BLaER1 treated with 17β-estradiol and CSF1 and Interleukin-3, amounts not matched to agents 10 nM and 100 nM (cell line): ENCODE measurements around the gene ATOX1.

ENCODE experiments used
- H3K27ac ChIP-seq, 11 experiments: shearing (Covaris generic); formaldehyde crosslinking; 2 replicates each; pipeline ENCODE4 v1.8.1; 2022
- H3K27me3 ChIP-seq, 11 experiments: shearing (Covaris generic); formaldehyde crosslinking; 2 replicates each; pipeline ENCODE4 v1.8.1; 2022
- H3K36me3 ChIP-seq, 11 experiments: shearing (Covaris generic); formaldehyde crosslinking; 2 replicates each; pipeline ENCODE4 v1.8.1; 2022
- H3K4me1 ChIP-seq, 10 experiments: shearing (Covaris generic); formaldehyde crosslinking; 2 replicates each; pipeline ENCODE4 v1.8.1; 2022
- H3K4me2 ChIP-seq, 11 experiments: shearing (Covaris generic); formaldehyde crosslinking; 2 replicates each; pipeline ENCODE4 v1.8.1; 2022
- H3K4me3 ChIP-seq, 10 experiments: shearing (Covaris generic); formaldehyde crosslinking; 2 replicates each; pipeline ENCODE4 v1.8.1; 2022
- H3K9ac ChIP-seq, 11 experiments: shearing (Covaris generic); formaldehyde crosslinking; 2 replicates each; pipeline ENCODE4 v1.8.1; 2022
- H3K9me3 ChIP-seq, 11 experiments: shearing (Covaris generic); formaldehyde crosslinking; replicated peaks in 1 of 11; 2 replicates each; pipeline ENCODE4 v1.8.1; 2022
- H4K20me1 ChIP-seq, 11 experiments: shearing (Covaris generic); formaldehyde crosslinking; 2 replicates each; pipeline ENCODE4 v1.8.1; 2022
- Cebpa-rat ChIP-seq, 11 experiments: shearing (Covaris generic); IDR thresholded peaks; 2 replicates each; pipeline ENCODE4 v1.8.1; 2022

The ATOX1 gene

DNA sequence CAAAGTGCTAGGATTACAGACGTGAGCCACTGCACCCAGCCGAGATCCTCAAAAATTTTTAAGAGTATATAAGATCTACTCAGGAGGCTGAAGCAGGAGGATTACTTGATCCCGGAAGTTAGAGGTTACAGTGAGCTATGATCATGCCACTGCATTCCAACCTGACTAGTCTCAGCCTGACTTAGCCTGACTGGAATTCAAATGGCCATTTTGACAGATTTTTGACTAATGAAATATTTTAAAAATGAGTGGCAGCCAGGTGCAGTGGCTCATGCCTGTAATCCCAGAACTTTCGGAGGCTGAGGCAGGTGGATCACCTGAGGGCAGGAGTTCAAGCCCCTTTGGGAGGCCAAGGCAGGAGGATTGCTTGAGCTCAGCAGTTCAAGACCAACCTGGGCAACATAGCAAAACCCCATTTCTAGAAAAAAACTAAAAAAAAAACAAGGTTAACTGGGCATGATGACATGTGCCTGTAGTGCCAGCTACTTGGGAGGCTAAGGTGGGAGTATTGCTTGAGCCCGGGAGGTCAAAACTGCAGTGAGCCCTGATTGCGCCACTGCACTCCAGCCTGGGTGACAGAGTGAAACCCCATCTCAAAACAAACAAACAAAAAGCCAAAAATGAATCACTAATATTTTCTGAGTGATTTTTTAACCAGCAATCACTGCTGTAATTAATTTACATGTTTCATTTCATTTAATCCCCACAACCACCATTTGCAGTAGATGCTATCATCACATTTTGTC, 16.6 kb downstream of the ATOX1 start:
- Histone ChIP-seq H3K9ac (peak overlapping the region in 1 of 11 experiments; percentile 5; a peak in 1 of 22 replicates), H3K36me3 (peaks cover 34 to 78% (median 46%) of the 10 kb centered on the region in 11 experiments; a peak in 20 of 22 replicates), H3K27ac (no peak overlapping the region), H3K4me3 (no peak overlapping the region), H3K9me3 (no peaks in the 10 kb centered on the region), H4K20me1 (peaks cover 0 to 46% (median 21%) of the 10 kb centered on the region in 11 experiments; a peak in 14 of 22 replicates), H3K4me2 (no peak overlapping the region), H3K27me3 (no peaks in the 10 kb centered on the region), H3K4me1 (peaks cover 25 to 52% (median 31%) of the 10 kb centered on the region in 10 experiments)
- no peak for TF ChIP-seq Cebpa-rat (IDR thresholded peaks at IDR 0.05)

DNA sequence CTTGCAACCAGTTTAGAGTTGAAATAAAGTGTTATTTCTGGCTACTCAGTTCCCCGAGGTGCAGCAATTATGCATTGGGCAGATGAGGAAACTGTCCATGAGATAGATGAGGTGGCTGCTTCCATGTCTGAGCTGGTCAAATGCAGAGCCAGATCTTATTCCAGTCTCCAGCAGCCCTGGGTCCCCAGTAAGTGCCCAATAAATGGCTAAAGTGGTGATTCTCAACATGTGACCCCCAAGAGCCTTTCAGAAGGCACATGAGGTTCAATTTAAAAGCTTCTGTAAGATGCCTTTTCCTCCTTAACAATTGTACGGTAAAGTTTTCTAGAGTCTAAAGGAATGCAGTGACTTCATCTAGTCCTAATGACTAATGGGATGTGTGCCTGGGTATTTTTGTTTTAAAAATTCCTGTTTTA, 17.5 kb downstream of the ATOX1 start:
- peaks cover 16 to 43% (median 22%) of the 10 kb centered on the region in 10 experiments for H3K4me1 ChIP-seq
- no peak for TF ChIP-seq Cebpa-rat (IDR thresholded peaks at IDR 0.05)
- H4K20me1 ChIP-seq, result peaks cover 0 to 37% (median 14%) of the 10 kb centered on the region in 11 experiments; a peak in 14 of 22 replicates
- H3K27ac ChIP-seq, result no peak overlapping the region
- no peaks in the 10 kb centered on the region for H3K9me3 ChIP-seq
- no peak overlapping the region; a peak in 1 of 22 replicates for H3K4me2 ChIP-seq
- peaks cover 32 to 83% (median 41%) of the 10 kb centered on the region in 11 experiments; a peak in 20 of 22 replicates for H3K36me3 ChIP-seq
- H3K9ac ChIP-seq, result no peak overlapping the region
- H3K4me3 ChIP-seq, result no peak overlapping the region
- no peaks in the 10 kb centered on the region for H3K27me3 ChIP-seq

DNA sequence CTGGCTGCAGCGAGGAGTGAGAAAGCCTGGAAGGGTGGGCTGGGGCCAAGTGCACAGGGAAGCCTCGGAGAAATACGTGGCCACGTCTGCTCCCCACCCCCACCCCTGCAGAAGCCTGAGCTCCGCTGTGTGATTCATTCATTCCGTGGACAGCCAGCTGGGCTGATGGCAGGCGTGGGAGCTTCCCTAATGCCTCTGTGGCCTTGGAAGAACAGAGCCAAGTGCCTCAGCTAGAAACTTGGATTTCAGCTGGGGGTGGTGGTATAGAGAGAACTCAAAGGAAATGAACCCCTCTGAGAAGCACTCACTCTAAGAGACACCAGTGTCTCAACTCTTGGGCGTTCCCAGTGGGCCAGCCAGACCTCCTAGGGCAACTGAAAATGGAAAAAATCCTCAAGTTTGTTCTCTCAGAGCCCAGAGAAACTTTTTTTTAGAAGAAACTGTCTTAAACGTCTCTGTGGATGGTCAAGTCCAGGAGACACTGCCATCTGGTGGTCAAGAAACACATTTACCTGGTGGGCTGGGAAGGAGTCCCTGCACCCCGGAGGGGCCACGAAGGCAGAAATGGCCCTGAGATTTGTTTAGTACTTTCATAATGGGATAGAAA, 18.0 kb downstream of the ATOX1 start:
- no peaks in the 10 kb centered on the region for H3K9me3 ChIP-seq
- peaks cover 0 to 32% (median 9%) of the 10 kb centered on the region in 11 experiments; a peak in 11 of 22 replicates for H4K20me1 ChIP-seq
- peaks cover 27 to 81% (median 37%) of the 10 kb centered on the region in 11 experiments; a peak in 20 of 22 replicates for H3K36me3 ChIP-seq
- H3K4me2 ChIP-seq, result peak overlapping the region in 2 of 11 experiments; percentile 18 to 50; a peak in 3 of 22 replicates
- peak overlapping the region in 1 of 11 experiments; percentile 37; a peak in 1 of 22 replicates for H3K9ac ChIP-seq
- no peak for TF ChIP-seq Cebpa-rat (IDR thresholded peaks at IDR 0.05)
- peaks cover 11 to 38% (median 17%) of the 10 kb centered on the region in 10 experiments for H3K4me1 ChIP-seq
- no peaks in the 10 kb centered on the region for H3K27me3 ChIP-seq
- H3K27ac ChIP-seq, result no peak overlapping the region
- H3K4me3 ChIP-seq, result no peak overlapping the region

DNA sequence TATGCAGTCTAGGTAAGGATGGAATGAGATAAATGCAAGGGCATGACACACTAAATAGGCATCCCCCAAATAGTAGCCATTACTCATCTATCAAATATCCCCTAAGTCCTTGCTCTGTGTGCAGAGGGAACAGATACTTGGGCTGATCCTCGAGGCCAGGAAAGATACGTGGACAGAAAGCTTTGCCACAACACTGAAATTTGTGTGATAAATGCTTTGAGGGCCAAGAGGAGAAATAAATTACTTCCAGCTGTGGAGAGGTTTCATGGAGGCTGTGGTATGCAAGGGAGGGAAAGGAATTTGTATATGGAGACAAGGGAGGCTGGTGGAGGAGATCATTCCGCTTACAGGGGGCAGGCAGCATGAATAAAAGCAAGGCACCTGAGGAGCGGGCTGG, 18.5 kb downstream of the ATOX1 start:
- no peak overlapping the region for H3K4me3 ChIP-seq
- peaks cover 23 to 78% (median 37%) of the 10 kb centered on the region in 11 experiments; a peak in 20 of 22 replicates for H3K36me3 ChIP-seq
- H3K27me3 ChIP-seq, result no peaks in the 10 kb centered on the region
- H3K4me1 ChIP-seq, result peaks cover 6 to 33% (median 12%) of the 10 kb centered on the region in 10 experiments
- H4K20me1 ChIP-seq, result peaks cover 0 to 30% (median 9%) of the 10 kb centered on the region in 11 experiments; a peak in 10 of 22 replicates
- H3K4me2 ChIP-seq, result peak overlapping the region in 1 of 11 experiments; percentile 50; a peak in 1 of 22 replicates
- H3K27ac ChIP-seq, result no peak overlapping the region
- no peak for TF ChIP-seq Cebpa-rat (IDR thresholded peaks at IDR 0.05)
- H3K9ac ChIP-seq, result no peak overlapping the region; a peak in 1 of 22 replicates
- no peaks in the 10 kb centered on the region for H3K9me3 ChIP-seq

DNA sequence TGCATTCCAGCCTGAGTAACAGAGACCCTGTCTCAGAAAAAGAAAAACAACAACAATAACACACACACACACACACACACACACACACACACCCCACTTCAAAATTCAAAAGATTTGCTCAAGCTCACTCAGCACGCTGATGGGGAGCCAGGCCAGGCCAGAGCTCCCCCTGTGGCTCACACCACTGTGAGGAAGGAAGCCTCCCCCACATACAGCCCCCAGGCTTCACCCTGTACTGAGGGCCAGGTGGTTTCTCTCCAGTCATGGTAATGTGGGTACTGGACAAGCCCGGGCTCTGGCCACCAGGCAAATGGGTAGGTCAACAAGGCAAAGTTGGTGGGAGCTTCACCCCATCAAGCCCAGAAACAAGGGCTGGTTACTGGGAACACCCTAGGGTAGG, 19.0 kb downstream of the ATOX1 start:
- no peak for TF ChIP-seq Cebpa-rat (IDR thresholded peaks at IDR 0.05)
- peaks cover under 1 to 27% (median 6%) of the 10 kb centered on the region in 10 experiments; a peak in 18 of 20 replicates for H3K4me1 ChIP-seq
- H3K4me3 ChIP-seq, result no peak overlapping the region
- peaks cover 0 to 25% (median 8%) of the 10 kb centered on the region in 11 experiments; a peak in 10 of 22 replicates for H4K20me1 ChIP-seq
- H3K4me2 ChIP-seq, result no peak overlapping the region
- H3K9me3 ChIP-seq, result no peaks in the 10 kb centered on the region
- H3K36me3 ChIP-seq, result peaks cover 18 to 78% (median 36%) of the 10 kb centered on the region in 11 experiments; a peak in 20 of 22 replicates
- H3K27ac ChIP-seq, result no peak overlapping the region
- H3K27me3 ChIP-seq, result no peaks in the 10 kb centered on the region
- H3K9ac ChIP-seq, result peak overlapping the region in 1 of 11 experiments; percentile 30; a peak in 1 of 22 replicates

DNA sequence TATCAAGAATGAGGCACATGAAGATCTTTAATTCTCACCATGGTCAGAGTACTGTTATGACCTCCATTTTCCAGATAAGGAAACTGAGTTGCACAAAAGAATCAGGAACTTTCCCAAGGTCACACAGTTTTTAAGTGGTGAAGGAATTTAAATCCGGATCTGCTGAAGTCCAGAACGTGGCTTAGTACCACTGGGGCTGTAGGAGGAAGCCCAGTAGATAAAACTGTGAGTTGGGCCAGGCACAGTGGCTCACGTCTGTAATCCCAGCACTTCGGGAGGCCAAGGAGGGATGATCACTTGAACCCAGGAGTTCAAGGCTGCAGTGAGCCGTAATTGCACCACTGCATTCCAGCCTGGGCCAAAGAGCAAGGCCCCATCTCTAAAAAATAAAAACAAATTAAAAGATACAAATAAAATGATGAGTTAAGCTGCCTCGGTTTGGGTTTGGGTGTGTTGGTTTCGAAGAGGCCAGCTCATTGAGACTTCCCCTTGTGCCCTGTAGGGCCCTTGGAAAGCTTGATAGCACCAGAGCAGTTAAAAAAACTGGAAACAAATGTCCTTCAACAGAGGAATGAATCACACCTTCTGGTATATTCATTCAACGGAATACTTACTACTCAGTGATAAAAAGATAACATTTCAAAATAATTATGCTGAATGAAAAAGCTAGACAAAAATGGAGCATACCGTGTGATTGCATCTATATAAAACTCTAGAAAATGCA, 20.1 kb downstream of the ATOX1 start:
- no peaks in the 10 kb centered on the region for H3K9me3 ChIP-seq
- no peaks in the 10 kb centered on the region for H3K27me3 ChIP-seq
- peaks cover 11 to 76% (median 31%) of the 10 kb centered on the region in 11 experiments; a peak in 18 of 22 replicates for H3K36me3 ChIP-seq
- H3K9ac ChIP-seq, result no peak overlapping the region
- H3K27ac ChIP-seq, result no peak overlapping the region
- H3K4me2 ChIP-seq, result no peak overlapping the region
- no peak for TF ChIP-seq Cebpa-rat (IDR thresholded peaks at IDR 0.05)
- no peak overlapping the region for H3K4me3 ChIP-seq
- peaks cover 0 to 24% (median 8%) of the 10 kb centered on the region in 11 experiments; a peak in 9 of 22 replicates for H4K20me1 ChIP-seq
- peaks cover 0 to 18% (median 2%) of the 10 kb centered on the region in 10 experiments; a peak in 6 of 20 replicates for H3K4me1 ChIP-seq

DNA sequence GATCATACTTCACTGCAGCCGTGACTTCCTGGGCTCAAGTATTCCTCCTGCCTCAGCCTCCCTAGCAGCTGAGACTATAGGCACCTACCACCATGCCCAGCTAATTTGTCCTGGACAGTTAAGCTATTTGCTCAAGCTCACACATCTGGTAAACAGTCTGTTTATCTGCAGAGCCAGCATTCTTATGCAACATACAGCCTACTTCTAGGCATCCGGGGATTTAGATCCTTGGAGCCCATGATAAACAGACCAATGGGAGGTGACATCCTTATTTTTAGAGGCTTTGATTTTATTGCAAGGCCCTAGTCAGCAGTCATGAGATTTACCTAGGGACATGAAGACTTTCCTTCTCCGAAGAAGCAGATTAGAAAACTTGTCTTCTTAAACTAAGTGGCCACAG, 21.0 kb downstream of the ATOX1 start:
- no peak overlapping the region for H3K9ac ChIP-seq
- TF ChIP-seq Cebpa-rat (IDR thresholded peaks at IDR 0.05), result no peak
- H4K20me1 ChIP-seq, result peaks cover 0 to 15% (median 3%) of the 10 kb centered on the region in 11 experiments; a peak in 6 of 22 replicates
- no peak overlapping the region for H3K4me3 ChIP-seq
- no peak overlapping the region for H3K4me2 ChIP-seq
- no peak overlapping the region for H3K27ac ChIP-seq
- no peaks in the 10 kb centered on the region for H3K27me3 ChIP-seq
- peaks cover 4 to 76% (median 23%) of the 10 kb centered on the region in 11 experiments; a peak in 18 of 22 replicates for H3K36me3 ChIP-seq
- peaks cover 0 to 18% (median 2%) of the 10 kb centered on the region in 10 experiments; a peak in 6 of 20 replicates for H3K4me1 ChIP-seq
- no peaks in the 10 kb centered on the region for H3K9me3 ChIP-seq

DNA sequence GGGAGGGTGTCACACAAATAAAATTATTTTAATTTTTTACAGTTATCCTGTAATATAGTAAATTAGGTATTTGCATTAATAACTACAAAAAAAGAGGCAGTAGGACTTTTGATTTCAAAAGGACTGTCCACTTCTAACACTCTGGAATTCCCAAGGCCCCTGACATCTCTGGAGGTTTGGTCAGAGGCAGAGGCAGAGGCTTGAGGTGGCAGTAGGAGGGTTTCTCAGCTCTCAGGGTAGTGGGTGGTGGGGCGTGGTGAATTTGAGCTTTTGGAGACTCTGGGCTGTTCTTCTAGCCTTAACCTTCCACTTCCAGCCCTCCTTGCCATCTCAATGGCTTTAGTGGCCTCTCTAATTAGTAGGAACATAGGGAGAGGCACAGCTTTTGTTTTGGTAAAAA, 22.8 kb downstream of the ATOX1 start:
- no peak for TF ChIP-seq Cebpa-rat (IDR thresholded peaks at IDR 0.05)
- Histone ChIP-seq H3K4me2 (no peak overlapping the region), H3K27ac (no peak overlapping the region)

More for the DNA sequence above, 22.8 kb downstream of the ATOX1 start:
- H3K4me3 ChIP-seq, result no peak overlapping the region
- peaks cover 0 to 14% (median 2%) of the 10 kb centered on the region in 10 experiments; a peak in 6 of 20 replicates for H3K4me1 ChIP-seq
- no peaks in the 10 kb centered on the region for H3K27me3 ChIP-seq
- H3K9ac ChIP-seq, result no peak overlapping the region
- peaks cover 1 to 73% (median 17%) of the 10 kb centered on the region in 11 experiments; a peak in 15 of 22 replicates for H3K36me3 ChIP-seq
- H3K9me3 ChIP-seq, result peaks cover under 1 to 10% (median 6%) of the 10 kb centered on the region in 11 experiments; a peak in 18 of 22 replicates
- H4K20me1 ChIP-seq, result peaks cover 0 to 12% (median 0%) of the 10 kb centered on the region in 11 experiments; a peak in 2 of 22 replicates
